Activated CD4-positive, alpha-beta T cell treated with anti-CD3 and anti-CD28 coated beads, Interleukin-2, amount 10 ng/mL, durations not matched to agents 24 days and 14 days (primary cell): ENCODE results near the gene APOLD1. TPM values are rescaled to one million over a fixed set of nuclear protein-coding genes. Genes with fewer than 3 reads are reported as not detected.
A peak's percentile ranks its signal among the peaks of the same experiment; 100 is the strongest.
"Not testable (repeated sequence)": the region's sequence is repeated elsewhere in the genome, so short reads cannot be mapped to it uniquely, and the experiment has no call there.

Experiments used
- DNase-seq: peaks from one replicate; pipeline ENCODE4 v3.0.0; 2022
- H3K27ac Mint-ChIP-seq: one replicate; pipeline ENCODE4 v1.8.0; 2022; ENCODE audit warnings: mild to moderate bottlenecking, mixed read lengths
- H3K27me3 Mint-ChIP-seq: one replicate; pipeline ENCODE4 v1.8.0; 2022; ENCODE audit warnings: mixed read lengths
- H3K36me3 Mint-ChIP-seq: one replicate; pipeline ENCODE4 v1.8.0; 2022; ENCODE audit warnings: low read depth, mild to moderate bottlenecking, mixed read lengths
- H3K4me1 Mint-ChIP-seq: one replicate; pipeline ENCODE4 v1.8.0; 2021; ENCODE audit warnings: mixed read lengths
- H3K4me3 Mint-ChIP-seq: one replicate; pipeline ENCODE4 v1.8.0; 2022; ENCODE audit warnings: mild to moderate bottlenecking, moderate library complexity, mixed read lengths
- H3K9me3 Mint-ChIP-seq: one replicate; pipeline ENCODE4 v1.8.0; 2021; ENCODE audit warnings: mixed read lengths
- intact Hi-C: fragments of 100-400 bp; cut with micrococcal nuclease; formaldehyde crosslinking; loops from one replicate; pipeline ENCODE4 v1.15.1; 2023
- total RNA-seq: library from RNA; stranded (reverse); gene quantifications from 2 replicates; pipeline ENCODE4 v1.2.3, GENCODE V29; 2022

The APOLD1 gene
- total RNA-seq, 1 donor from 2014 or later: 5.2 TPM

GRCh38 chr12:12792421-12792820 is 7.0 kb downstream of the APOLD1 start:
- H3K27ac Mint-ChIP-seq: no peak overlapping the region
- H3K27me3 Mint-ChIP-seq: no peaks in the 10 kb centered on the region
- H3K4me1 Mint-ChIP-seq: peaks cover 13% of the 10 kb centered on the region
- DNase-seq: no peak
- H3K36me3 Mint-ChIP-seq: no peaks in the 10 kb centered on the region
- H3K9me3 Mint-ChIP-seq: no peaks in the 10 kb centered on the region
- intact Hi-C loops: no loop called here
- H3K4me3 Mint-ChIP-seq: no peak overlapping the region

GRCh38 chr12:12794686-12795085 is 9.2 kb downstream of the APOLD1 start:
- Mint-ChIP-seq H3K27ac (no peak overlapping the region), H3K4me3 (no peak overlapping the region), H3K9me3 (peaks cover 4% of the 10 kb centered on the region), H3K27me3 (no peaks in the 10 kb centered on the region), H3K36me3 (peaks cover 4% of the 10 kb centered on the region), H3K4me1 (no peaks in the 10 kb centered on the region)
- intact Hi-C loops: no loop called here
- DNase-seq: no peak

GRCh38 chr12:12796171-12796570 is 10.7 kb downstream of the APOLD1 start:
- H3K27me3 Mint-ChIP-seq: no peaks in the 10 kb centered on the region
- H3K27ac Mint-ChIP-seq: no peak overlapping the region
- H3K36me3 Mint-ChIP-seq: peaks cover 4% of the 10 kb centered on the region
- no peak overlapping the region for H3K4me3 Mint-ChIP-seq
- intact Hi-C loops: no loop called here
- peaks cover 4% of the 10 kb centered on the region for H3K9me3 Mint-ChIP-seq
- peaks cover 5% of the 10 kb centered on the region for H3K4me1 Mint-ChIP-seq
- no peak for DNase-seq

GRCh38 chr12:12796928-12797793 is 11.7 kb downstream of the APOLD1 start:
- DNase-seq: no peak
- H3K9me3 Mint-ChIP-seq: peaks cover 4% of the 10 kb centered on the region
- intact Hi-C loops: no loop called here
- H3K4me3 Mint-ChIP-seq: no peak overlapping the region
- H3K27ac Mint-ChIP-seq: no peak overlapping the region
- H3K4me1 Mint-ChIP-seq: peaks cover 8% of the 10 kb centered on the region
- peaks cover 4% of the 10 kb centered on the region for H3K36me3 Mint-ChIP-seq
- no peaks in the 10 kb centered on the region for H3K27me3 Mint-ChIP-seq

- Mint-ChIP-seq H3K27me3 (no peaks in the 10 kb centered on the region), H3K4me1 (peaks cover 12% of the 10 kb centered on the region), H3K9me3 (peaks cover 4% of the 10 kb centered on the region), H3K36me3 (peaks cover 4% of the 10 kb centered on the region), H3K27ac (no peak overlapping the region), H3K4me3 (no peak overlapping the region)
- DNase-seq: no peak
- intact Hi-C loops: no loop called here
These were observed 12.3 kb downstream of the APOLD1 start for GRCh38 chr12:12797794-12798152.

- Mint-ChIP-seq H3K4me3 (no peak overlapping the region), H3K27me3 (no peaks in the 10 kb centered on the region), H3K9me3 (peaks cover 4% of the 10 kb centered on the region), H3K4me1 (peaks cover 17% of the 10 kb centered on the region), H3K36me3 (peaks cover 4% of the 10 kb centered on the region), H3K27ac (no peak overlapping the region)
- no peak for DNase-seq
- intact Hi-C loops: no loop called here
These were observed 13.0 kb downstream of the APOLD1 start for GRCh38 chr12:12798480-12798879.

- Mint-ChIP-seq H3K27ac (no peak overlapping the region), H3K4me1 (peaks cover 22% of the 10 kb centered on the region), H3K9me3 (peaks cover 4% of the 10 kb centered on the region), H3K27me3 (no peaks in the 10 kb centered on the region), H3K36me3 (peaks cover 4% of the 10 kb centered on the region), H3K4me3 (no peak overlapping the region)
- intact Hi-C loops: no loop called here
- no peak for DNase-seq
These were observed 13.9 kb downstream of the APOLD1 start for GRCh38 chr12:12799163-12799920.

GRCh38 chr12:12800406-12801180 is 15.1 kb downstream of the APOLD1 start:
- no peak overlapping the region for H3K27ac Mint-ChIP-seq
- peaks cover 4% of the 10 kb centered on the region for H3K9me3 Mint-ChIP-seq
- H3K36me3 Mint-ChIP-seq: peaks cover 6% of the 10 kb centered on the region
- intact Hi-C loops: no loop called here
- no peak for DNase-seq
- no peak overlapping the region for H3K4me3 Mint-ChIP-seq
- peaks cover 30% of the 10 kb centered on the region for H3K4me1 Mint-ChIP-seq
- H3K27me3 Mint-ChIP-seq: no peaks in the 10 kb centered on the region

GRCh38 chr12:12801656-12802055 is 16.2 kb downstream of the APOLD1 start:
- H3K4me1 Mint-ChIP-seq: peaks cover 36% of the 10 kb centered on the region
- H3K4me3 Mint-ChIP-seq, DNase-seq, H3K27ac Mint-ChIP-seq, intact Hi-C loops, H3K27me3 Mint-ChIP-seq, H3K9me3 Mint-ChIP-seq, H3K36me3 Mint-ChIP-seq: not testable (repeated sequence)

GRCh38 chr12:12803186-12803585 is 17.7 kb downstream of the APOLD1 start:
- H3K36me3 Mint-ChIP-seq: peaks cover 4% of the 10 kb centered on the region
- DNase-seq: peak; percentile 86
- H3K27ac Mint-ChIP-seq: peak overlapping the region; percentile 60
- no peaks in the 10 kb centered on the region for H3K27me3 Mint-ChIP-seq
- H3K9me3 Mint-ChIP-seq: peaks cover 4% of the 10 kb centered on the region
- peak overlapping the region; percentile 56 for H3K4me3 Mint-ChIP-seq
- H3K4me1 Mint-ChIP-seq: peaks cover 49% of the 10 kb centered on the region
- intact Hi-C loops: loop anchor here (1.0 kb wide), 1 partner anchor 15 kb away; no protein-coding TSS in a partner anchor

GRCh38 chr12:12804011-12804410 is 18.6 kb downstream of the APOLD1 start:
- peaks cover 4% of the 10 kb centered on the region for H3K9me3 Mint-ChIP-seq

GRCh38 chr12:12804432-12804886 is 19.0 kb downstream of the APOLD1 start:
- Mint-ChIP-seq H3K27ac (peak overlapping the region; percentile 66), H3K27me3 (no peaks in the 10 kb centered on the region), H3K36me3 (peaks cover 4% of the 10 kb centered on the region), H3K4me1 (peaks cover 61% of the 10 kb centered on the region), H3K4me3 (peak overlapping the region; percentile 13), H3K9me3 (peaks cover 2% of the 10 kb centered on the region)
- intact Hi-C loops: loop anchor here (1.0 kb wide), 1 partner anchor 9 kb away; the partner anchor contains the start of gene DDX47
- no peak for DNase-seq

More at GRCh38 chr12:12804011-12804410, 18.6 kb downstream of the APOLD1 start:
- Mint-ChIP-seq H3K27me3 (no peaks in the 10 kb centered on the region), H3K4me1 (peaks cover 57% of the 10 kb centered on the region), H3K36me3 (peaks cover 4% of the 10 kb centered on the region), H3K27ac (peak overlapping the region; percentile 66), H3K4me3 (peak overlapping the region; percentile 13)
- intact Hi-C loops: loop anchor here (1.0 kb wide), 1 partner anchor 9 kb away; the partner anchor contains the start of gene DDX47
- DNase-seq: no peak

- no peak for DNase-seq
- Mint-ChIP-seq H3K4me3 (peak overlapping the region; percentile 18), H3K9me3 (no peaks in the 10 kb centered on the region), H3K27ac (peak overlapping the region; percentile 88), H3K36me3 (peaks cover 2% of the 10 kb centered on the region), H3K27me3 (no peaks in the 10 kb centered on the region), H3K4me1 (peaks cover 56% of the 10 kb centered on the region)
- intact Hi-C loops: no loop called here
These were observed 21.5 kb downstream of the APOLD1 start for GRCh38 chr12:12806784-12807516.
